Fibroblast of mammary gland (primary cell): Measurements from ENCODE around the gene NOL9.

Source experiments
- DNase-seq: peaks from one replicate; pipeline ENCODE4 v3.0.0-alpha.2; 2010; ENCODE audit warnings: low read depth
- H3K4me3 ChIP-seq: 2 replicates; pipeline ENCODE4 v1.5.1; 2011; ENCODE audit warnings: low read depth, mild to moderate bottlenecking, low read length, moderate library complexity; ENCODE audit not compliant: control insufficient read depth
- TF ChIP-seq, protein P1 (sequence below): conservative IDR thresholded peaks from 2 replicates; pipeline ENCODE4 v1.5.1; 2011; ENCODE audit warnings: low read depth, low read length, inconsistent platforms; ENCODE audit not compliant: control insufficient read depth, insufficient read depth

The NOL9 gene

DNA sequence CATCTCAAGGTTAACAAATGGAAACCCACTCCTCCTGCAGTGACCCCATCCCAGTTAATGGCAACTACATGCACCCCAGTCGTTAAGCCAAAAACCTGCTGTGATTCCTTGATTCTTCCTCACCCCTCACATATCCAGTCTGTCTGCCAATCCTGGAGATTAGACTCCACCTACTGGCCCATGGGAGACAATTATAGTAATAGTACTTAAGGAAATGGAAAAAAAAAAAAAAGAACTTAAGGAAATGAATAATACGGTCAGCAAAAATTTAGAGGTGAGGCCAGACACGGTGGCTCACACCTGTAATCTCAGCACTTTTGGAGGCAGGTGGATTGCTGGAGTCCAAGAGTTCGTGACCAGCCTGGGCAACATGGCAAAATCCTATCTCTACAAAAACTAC, 7.0 kb downstream of the NOL9 start:
- TF ChIP-seq, protein P1, sequence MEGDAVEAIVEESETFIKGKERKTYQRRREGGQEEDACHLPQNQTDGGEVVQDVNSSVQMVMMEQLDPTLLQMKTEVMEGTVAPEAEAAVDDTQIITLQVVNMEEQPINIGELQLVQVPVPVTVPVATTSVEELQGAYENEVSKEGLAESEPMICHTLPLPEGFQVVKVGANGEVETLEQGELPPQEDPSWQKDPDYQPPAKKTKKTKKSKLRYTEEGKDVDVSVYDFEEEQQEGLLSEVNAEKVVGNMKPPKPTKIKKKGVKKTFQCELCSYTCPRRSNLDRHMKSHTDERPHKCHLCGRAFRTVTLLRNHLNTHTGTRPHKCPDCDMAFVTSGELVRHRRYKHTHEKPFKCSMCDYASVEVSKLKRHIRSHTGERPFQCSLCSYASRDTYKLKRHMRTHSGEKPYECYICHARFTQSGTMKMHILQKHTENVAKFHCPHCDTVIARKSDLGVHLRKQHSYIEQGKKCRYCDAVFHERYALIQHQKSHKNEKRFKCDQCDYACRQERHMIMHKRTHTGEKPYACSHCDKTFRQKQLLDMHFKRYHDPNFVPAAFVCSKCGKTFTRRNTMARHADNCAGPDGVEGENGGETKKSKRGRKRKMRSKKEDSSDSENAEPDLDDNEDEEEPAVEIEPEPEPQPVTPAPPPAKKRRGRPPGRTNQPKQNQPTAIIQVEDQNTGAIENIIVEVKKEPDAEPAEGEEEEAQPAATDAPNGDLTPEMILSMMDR = no peak
- DNase-seq = peak; percentile 33
- no peak overlapping the region for H3K4me3 ChIP-seq

- no peak for DNase-seq
- TF ChIP-seq, protein P1 = no peak
- H3K4me3 ChIP-seq = no peak overlapping the region
Observed at GRCh38 chr1:6546326-6546725, 8.0 kb downstream of the NOL9 start.

DNA sequence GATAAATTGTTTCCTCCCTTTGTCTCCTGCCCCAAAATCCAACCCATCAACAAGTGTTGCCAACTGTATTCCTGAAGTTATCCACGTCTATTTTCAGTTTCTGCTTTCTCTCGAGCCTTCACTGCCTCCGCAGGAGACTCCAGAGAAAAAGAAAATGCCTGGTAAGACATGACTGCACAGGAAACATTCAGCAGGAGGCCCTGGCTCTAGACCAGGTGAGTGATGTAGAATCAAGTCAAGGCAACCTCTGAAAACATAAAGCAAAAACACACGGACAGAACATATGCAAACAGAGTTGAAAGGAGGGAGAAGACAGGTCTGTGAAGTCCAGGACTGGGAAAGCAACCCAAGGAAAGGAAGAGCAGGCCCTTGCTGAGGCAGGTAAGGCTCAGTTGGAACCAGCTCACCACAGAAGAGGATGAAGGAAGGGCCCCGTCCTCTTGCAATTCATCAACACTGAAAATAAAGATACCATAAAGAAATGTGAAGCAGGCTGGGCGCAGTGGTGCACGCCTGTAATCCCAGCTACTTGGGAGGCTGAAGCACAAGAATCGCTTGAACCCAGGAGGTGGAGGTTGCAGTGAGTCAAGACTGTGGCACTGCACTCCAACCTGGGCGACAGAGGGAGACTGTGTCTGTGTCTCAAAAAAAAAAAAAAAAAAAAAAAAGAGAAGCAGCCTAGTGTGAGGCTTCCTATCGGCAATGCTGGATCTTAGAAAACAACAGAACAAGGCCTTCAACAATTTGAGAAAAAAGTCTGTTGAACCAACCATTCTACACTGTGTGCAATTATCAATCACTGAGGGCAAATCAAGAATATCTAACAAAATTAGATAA, 8.8 kb downstream of the NOL9 start:
- TF ChIP-seq, protein P1 = no peak
- no peak overlapping the region for H3K4me3 ChIP-seq
- DNase-seq = peak; percentile 31

DNA sequence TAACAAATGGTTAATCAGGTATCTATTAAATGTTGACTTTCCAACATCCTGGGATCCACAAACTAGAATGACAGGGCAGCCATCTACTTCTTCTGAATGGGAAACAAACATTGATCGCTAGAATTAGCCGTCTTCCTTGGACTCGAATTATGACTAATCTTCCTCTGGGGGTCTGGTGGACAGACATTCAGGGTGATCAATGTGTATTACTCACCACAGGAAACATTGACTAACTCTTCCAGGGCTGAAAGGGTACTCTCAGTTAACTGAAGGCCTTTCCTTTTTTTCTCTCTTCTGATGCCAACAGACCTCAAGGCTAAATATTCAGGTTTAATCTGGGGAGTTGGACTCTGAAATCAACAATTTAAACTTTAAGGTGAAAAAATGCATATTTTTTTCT, 9.5 kb downstream of the NOL9 start:
- peak; percentile 76 for DNase-seq
- TF ChIP-seq, protein P1 = no peak
- no peak overlapping the region for H3K4me3 ChIP-seq

GRCh38 chr1:6538956-6539355, 15.4 kb downstream of the NOL9 start:
- DNase-seq = peak; percentile 53
- H3K4me3 ChIP-seq = no peak overlapping the region
- TF ChIP-seq, protein P1 = no peak

GRCh38 chr1:6536291-6536690, 18.0 kb downstream of the NOL9 start:
- DNase-seq = no peak
- no peak overlapping the region for H3K4me3 ChIP-seq
- TF ChIP-seq, protein P1 = no peak
